GM12878 (cell line): ENCODE data around the gene EZH2. TPM values are rescaled to one million over a fixed set of nuclear protein-coding genes. Genes with fewer than 3 reads are reported as not detected.

Experiments
- BMI1 ChIP-seq: fragments of 450-650 bp; IDR thresholded peaks from 2 replicates; pipeline ENCODE4 v1.6.1; 2016; ENCODE audit warnings: mild to moderate bottlenecking, moderate library complexity, borderline replicate concordance
- DPF2 ChIP-seq: fragments of 450-650 bp; IDR thresholded peaks from 2 replicates; pipeline ENCODE4 v1.6.1; 2017; ENCODE audit warnings: mild to moderate bottlenecking
- IKZF2 ChIP-seq, 2 experiments: fragments of 450-650 bp; IDR thresholded peaks; 2 replicates each; pipeline ENCODE4 v1.6.1; 2017; ENCODE audit warnings: mild to moderate bottlenecking in 2 of 2, moderate library complexity in 2 of 2
- MTA3 ChIP-seq: IDR thresholded peaks from 2 replicates; pipeline ENCODE4 v1.6.1; 2012; ENCODE audit warnings: low read length, inconsistent platforms, borderline replicate concordance
- MYC ChIP-seq: IDR thresholded peaks from 2 replicates; pipeline ENCODE4 v1.6.1; 2011; ENCODE audit warnings: mild to moderate bottlenecking, low read length, moderate library complexity, inconsistent platforms; ENCODE audit not compliant: insufficient read depth, insufficient replicate concordance, insufficient read length, severe bottlenecking
- NFYA ChIP-seq: IDR thresholded peaks from 2 replicates; pipeline ENCODE4 v1.6.1; 2011; ENCODE audit warnings: low read depth, mild to moderate bottlenecking, low read length, improper control_type of control experiment, borderline replicate concordance
- PAX8 ChIP-seq: fragments of 450-650 bp; IDR thresholded peaks from 2 replicates; pipeline ENCODE4 v1.6.1; 2017; ENCODE audit warnings: mild to moderate bottlenecking, moderate library complexity
- POLR2AphosphoS5 ChIP-seq: IDR thresholded peaks from 2 replicates; pipeline ENCODE4 v1.6.1; 2011; ENCODE audit warnings: mild to moderate bottlenecking, low read length, inconsistent platforms
- RAD21 ChIP-seq: IDR thresholded peaks from 2 replicates; pipeline ENCODE4 v1.6.1; 2011; ENCODE audit warnings: mild to moderate bottlenecking, low read depth, low read length, moderate library complexity; ENCODE audit not compliant: insufficient read depth
- SMARCA5 ChIP-seq: fragments of 450-650 bp; IDR thresholded peaks from 2 replicates; pipeline ENCODE4 v1.6.1; 2017; ENCODE audit warnings: mild to moderate bottlenecking
- SUZ12 ChIP-seq: fragments of 200-600 bp; sonication (generic); IDR thresholded peaks from one replicate; pipeline ENCODE4 v1.6.1; 2018; ENCODE audit warnings: antibody characterized with exemption, mild to moderate bottlenecking; ENCODE audit not compliant: unreplicated experiment
- ZNF217 ChIP-seq: fragments of 450-650 bp; IDR thresholded peaks from 2 replicates; pipeline ENCODE4 v1.6.1; 2017; ENCODE audit warnings: antibody characterized with exemption, mild to moderate bottlenecking
- ZNF384 ChIP-seq: IDR thresholded peaks from 2 replicates; pipeline ENCODE4 v1.6.1; 2012; ENCODE audit warnings: low read depth, mild to moderate bottlenecking, low read length, improper control_type of control experiment, borderline replicate concordance
- polyA plus RNA-seq, 11 experiments: library from polyadenylated mRNA; depleted of rRNA in 4 of 11; unstranded in 6 of 11; stranded (reverse) in 5 of 11; fragments of >200 nt; fragmentation: Nextera tagmentation in 4 of 11; fragmentation: Illumina TruSeq in 1 of 11; extraction: Ambion mirVana in 4 of 11; extraction: Trizol in 1 of 11; gene quantifications; 1 replicate in 1 of 11; 2 replicates in 10 of 11; pipeline versions ENCODE4 v1.2.1 to v1.2.3, GENCODE V29; 2011 to 2016; ENCODE audit warnings: inconsistent platforms in 2 of 11, missing spikeins in 2 of 11, low read depth in 1 of 11
- total RNA-seq, 4 experiments: library from RNA; depleted of rRNA in 3 of 4; stranded (reverse); fragments of >200 nt in 3 of 4; fragmentation: Illumina TruSeq in 1 of 4; extraction: Trizol in 1 of 4; gene quantifications; 2 replicates each; pipeline versions ENCODE4 v1.2.1 to v1.2.3, GENCODE V29; 2013 to 2021
- TF ChIP-seq, protein P1 (sequence below), 3 experiments: IDR thresholded peaks in 2 of 3; conservative IDR thresholded peaks in 1 of 3; 2 replicates each; pipeline ENCODE4 v1.5.1; 2011; ENCODE audit warnings: low read depth in 3 of 3, low read length in 3 of 3, mild to moderate bottlenecking in 3 of 3, control low read depth in 2 of 3, moderate library complexity in 2 of 3, inconsistent platforms in 1 of 3, mixed read lengths in 1 of 3; ENCODE audit not compliant: control insufficient read depth in 2 of 3, insufficient read depth in 1 of 3; ENCODE audit errors: extremely low read depth in 1 of 3
- TF ChIP-seq, protein P2 (sequence below): fragments of 450-650 bp; conservative IDR thresholded peaks from 2 replicates; pipeline ENCODE4 v1.6.1; 2017; ENCODE audit warnings: mild to moderate bottlenecking, moderate library complexity
- TF ChIP-seq, protein P3 (sequence below): fragments of 450-650 bp; IDR thresholded peaks from 2 replicates; pipeline ENCODE4 v1.6.1; 2016; ENCODE audit warnings: mild to moderate bottlenecking
- TF ChIP-seq, protein P4 (sequence below): fragments of 450-650 bp; formaldehyde crosslinking; IDR thresholded peaks from 2 replicates; pipeline ENCODE4 v1.4.0; 2020; ENCODE audit warnings: mild to moderate bottlenecking, moderate library complexity

Gene EZH2
- total and polyA plus RNA-seq, 10 of the 15 experiments (the other 5 are each of a cell fraction or from before 2014, with no cell fraction given): 19.4 to 69.6 (median 40.8) TPM

DNA sequence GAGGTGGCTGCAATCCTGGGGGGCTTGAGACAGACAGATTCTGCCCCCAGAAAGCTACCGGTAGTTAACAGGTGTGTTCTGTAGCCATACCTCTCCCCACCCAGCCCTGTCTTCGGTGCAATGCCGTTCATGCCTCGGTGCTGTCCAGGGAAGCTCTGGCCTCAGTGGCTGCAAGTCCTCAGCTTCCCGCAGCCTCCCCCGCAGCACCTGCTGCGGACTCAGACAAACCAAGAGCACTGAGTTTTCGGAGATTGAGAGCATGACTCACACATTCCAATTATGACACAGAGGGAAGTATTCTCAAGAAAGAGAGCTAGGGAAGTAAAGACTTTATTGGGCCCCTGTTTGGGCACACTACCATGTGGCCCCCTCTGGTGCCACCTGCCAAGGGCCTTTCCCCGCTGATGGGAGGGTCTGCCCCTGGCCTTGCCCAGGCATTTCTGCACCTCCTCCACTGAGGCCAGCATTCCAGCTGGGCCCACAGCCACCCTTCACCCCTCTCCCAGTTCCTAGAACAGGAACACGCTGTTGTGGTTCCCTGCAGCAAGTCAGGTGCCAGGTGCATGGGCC is 30.2 kb upstream of the EZH2 start (continued):
- TF ChIP-seq, protein P1, sequence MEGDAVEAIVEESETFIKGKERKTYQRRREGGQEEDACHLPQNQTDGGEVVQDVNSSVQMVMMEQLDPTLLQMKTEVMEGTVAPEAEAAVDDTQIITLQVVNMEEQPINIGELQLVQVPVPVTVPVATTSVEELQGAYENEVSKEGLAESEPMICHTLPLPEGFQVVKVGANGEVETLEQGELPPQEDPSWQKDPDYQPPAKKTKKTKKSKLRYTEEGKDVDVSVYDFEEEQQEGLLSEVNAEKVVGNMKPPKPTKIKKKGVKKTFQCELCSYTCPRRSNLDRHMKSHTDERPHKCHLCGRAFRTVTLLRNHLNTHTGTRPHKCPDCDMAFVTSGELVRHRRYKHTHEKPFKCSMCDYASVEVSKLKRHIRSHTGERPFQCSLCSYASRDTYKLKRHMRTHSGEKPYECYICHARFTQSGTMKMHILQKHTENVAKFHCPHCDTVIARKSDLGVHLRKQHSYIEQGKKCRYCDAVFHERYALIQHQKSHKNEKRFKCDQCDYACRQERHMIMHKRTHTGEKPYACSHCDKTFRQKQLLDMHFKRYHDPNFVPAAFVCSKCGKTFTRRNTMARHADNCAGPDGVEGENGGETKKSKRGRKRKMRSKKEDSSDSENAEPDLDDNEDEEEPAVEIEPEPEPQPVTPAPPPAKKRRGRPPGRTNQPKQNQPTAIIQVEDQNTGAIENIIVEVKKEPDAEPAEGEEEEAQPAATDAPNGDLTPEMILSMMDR (IDR thresholded peaks at IDR 0.05 in 2 of 3, conservative IDR thresholded peaks at IDR 0.05 in 1 of 3; ENCODE audit: control insufficient read depth in 2 of 3, extremely low read depth in 1 of 3, insufficient read depth in 1 of 3, low read depth in 3 of 3, low read length in 3 of 3): no peak
- TF ChIP-seq, protein P2, sequence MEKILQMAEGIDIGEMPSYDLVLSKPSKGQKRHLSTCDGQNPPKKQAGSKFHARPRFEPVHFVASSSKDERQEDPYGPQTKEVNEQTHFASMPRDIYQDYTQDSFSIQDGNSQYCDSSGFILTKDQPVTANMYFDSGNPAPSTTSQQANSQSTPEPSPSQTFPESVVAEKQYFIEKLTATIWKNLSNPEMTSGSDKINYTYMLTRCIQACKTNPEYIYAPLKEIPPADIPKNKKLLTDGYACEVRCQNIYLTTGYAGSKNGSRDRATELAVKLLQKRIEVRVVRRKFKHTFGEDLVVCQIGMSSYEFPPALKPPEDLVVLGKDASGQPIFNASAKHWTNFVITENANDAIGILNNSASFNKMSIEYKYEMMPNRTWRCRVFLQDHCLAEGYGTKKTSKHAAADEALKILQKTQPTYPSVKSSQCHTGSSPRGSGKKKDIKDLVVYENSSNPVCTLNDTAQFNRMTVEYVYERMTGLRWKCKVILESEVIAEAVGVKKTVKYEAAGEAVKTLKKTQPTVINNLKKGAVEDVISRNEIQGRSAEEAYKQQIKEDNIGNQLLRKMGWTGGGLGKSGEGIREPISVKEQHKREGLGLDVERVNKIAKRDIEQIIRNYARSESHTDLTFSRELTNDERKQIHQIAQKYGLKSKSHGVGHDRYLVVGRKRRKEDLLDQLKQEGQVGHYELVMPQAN: no peak
- TF ChIP-seq MYC (no peak), RAD21 (no peak), BMI1 (no peak), PAX8 (no peak), ZNF217 (no peak), POLR2AphosphoS5 (no peak), IKZF2 (IDR thresholded peaks at IDR 0.05) (peak; percentile 14 to 44; a peak in 1 of 4 replicates), DPF2 (0 out of 2 replicates have a peak, but pooled peaks have one; percentile 29), ZNF384 (no peak), NFYA (no peak), MTA3 (peak; percentile 34; the same call in 1 of the 2 replicates), SUZ12 (no peak), SMARCA5 (no peak)
- TF ChIP-seq, protein P3, sequence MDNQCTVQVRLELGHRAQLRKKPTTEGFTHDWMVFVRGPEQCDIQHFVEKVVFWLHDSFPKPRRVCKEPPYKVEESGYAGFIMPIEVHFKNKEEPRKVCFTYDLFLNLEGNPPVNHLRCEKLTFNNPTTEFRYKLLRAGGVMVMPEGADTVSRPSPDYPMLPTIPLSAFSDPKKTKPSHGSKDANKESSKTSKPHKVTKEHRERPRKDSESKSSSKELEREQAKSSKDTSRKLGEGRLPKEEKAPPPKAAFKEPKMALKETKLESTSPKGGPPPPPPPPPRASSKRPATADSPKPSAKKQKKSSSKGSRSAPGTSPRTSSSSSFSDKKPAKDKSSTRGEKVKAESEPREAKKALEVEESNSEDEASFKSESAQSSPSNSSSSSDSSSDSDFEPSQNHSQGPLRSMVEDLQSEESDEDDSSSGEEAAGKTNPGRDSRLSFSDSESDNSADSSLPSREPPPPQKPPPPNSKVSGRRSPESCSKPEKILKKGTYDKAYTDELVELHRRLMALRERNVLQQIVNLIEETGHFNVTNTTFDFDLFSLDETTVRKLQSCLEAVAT: no peak
- TF ChIP-seq, protein P4, sequence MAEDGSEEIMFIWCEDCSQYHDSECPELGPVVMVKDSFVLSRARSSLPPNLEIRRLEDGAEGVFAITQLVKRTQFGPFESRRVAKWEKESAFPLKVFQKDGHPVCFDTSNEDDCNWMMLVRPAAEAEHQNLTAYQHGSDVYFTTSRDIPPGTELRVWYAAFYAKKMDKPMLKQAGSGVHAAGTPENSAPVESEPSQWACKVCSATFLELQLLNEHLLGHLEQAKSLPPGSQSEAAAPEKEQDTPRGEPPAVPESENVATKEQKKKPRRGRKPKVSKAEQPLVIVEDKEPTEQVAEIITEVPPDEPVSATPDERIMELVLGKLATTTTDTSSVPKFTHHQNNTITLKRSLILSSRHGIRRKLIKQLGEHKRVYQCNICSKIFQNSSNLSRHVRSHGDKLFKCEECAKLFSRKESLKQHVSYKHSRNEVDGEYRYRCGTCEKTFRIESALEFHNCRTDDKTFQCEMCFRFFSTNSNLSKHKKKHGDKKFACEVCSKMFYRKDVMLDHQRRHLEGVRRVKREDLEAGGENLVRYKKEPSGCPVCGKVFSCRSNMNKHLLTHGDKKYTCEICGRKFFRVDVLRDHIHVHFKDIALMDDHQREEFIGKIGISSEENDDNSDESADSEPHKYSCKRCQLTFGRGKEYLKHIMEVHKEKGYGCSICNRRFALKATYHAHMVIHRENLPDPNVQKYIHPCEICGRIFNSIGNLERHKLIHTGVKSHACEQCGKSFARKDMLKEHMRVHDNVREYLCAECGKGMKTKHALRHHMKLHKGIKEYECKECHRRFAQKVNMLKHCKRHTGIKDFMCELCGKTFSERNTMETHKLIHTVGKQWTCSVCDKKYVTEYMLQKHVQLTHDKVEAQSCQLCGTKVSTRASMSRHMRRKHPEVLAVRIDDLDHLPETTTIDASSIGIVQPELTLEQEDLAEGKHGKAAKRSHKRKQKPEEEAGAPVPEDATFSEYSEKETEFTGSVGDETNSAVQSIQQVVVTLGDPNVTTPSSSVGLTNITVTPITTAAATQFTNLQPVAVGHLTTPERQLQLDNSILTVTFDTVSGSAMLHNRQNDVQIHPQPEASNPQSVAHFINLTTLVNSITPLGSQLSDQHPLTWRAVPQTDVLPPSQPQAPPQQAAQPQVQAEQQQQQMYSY (CRISPR knock-in tag): no peak
